ENCODE measurements around the gene CXADR. TPM values are rescaled to one million over a fixed set of nuclear protein-coding genes. Genes with fewer than 3 reads are reported as not detected.
A peak's percentile ranks its signal among the peaks of the same experiment; 100 is the strongest.

The CXADR gene
- total and polyA plus RNA-seq, 4 donors, result 6.3 to 40.2 (median 18.8) TPM

- ATAC-seq (ENCODE audit: insufficient read depth, low FRiP score) (no peak), DNase-seq (no peak)
- H3K4me1 ChIP-seq (ENCODE audit: control insufficient read depth in 5 of 5, insufficient read depth in 5 of 5, low read length in 5 of 5), result peaks cover 0 to 19% (median 5%) of the 10 kb centered on the region in 5 donors
- H3K9ac ChIP-seq (ENCODE audit: insufficient read depth in 1 of 2, low read length in 2 of 2), result no peak overlapping the region
- H3K27ac ChIP-seq (ENCODE audit: low read depth in 1 of 2, low read length in 1 of 2), result no peak overlapping the region
- 67 to 76% methylated on average over 1 of the region's 1 CpG for WGBS, 2 donors
- H3K27me3 ChIP-seq (ENCODE audit: control insufficient read depth in 3 of 3, insufficient read depth in 3 of 3, low read length in 2 of 3), result no peaks in the 10 kb centered on the region
- no peaks in the 10 kb centered on the region for H3K36me3 ChIP-seq (ENCODE audit: control insufficient read depth in 4 of 4, insufficient read depth in 4 of 4, low read length in 4 of 4)
- TF ChIP-seq CTCF (IDR thresholded peaks at IDR 0.05; ENCODE audit: control extremely low read depth, extremely low read depth), result no peak
- no peaks in the 10 kb centered on the region for H3K9me3 ChIP-seq (ENCODE audit: control insufficient read depth in 4 of 4, insufficient read depth in 3 of 4, low read length in 3 of 4)
- no peak overlapping the region for H3K4me3 ChIP-seq
These were observed 32.2 kb downstream of the CXADR start for GRCh38 chr21:17545007-17545406.

GRCh38 chr21:17548262-17548661 lies 35.4 kb downstream of the CXADR start:
- WGBS, 2 donors, result 67 to 77% methylated on average over 7 of the region's 7 CpGs

GRCh38 chr21:17550671-17551308 lies 37.9 kb downstream of the CXADR start:
- no peak for TF ChIP-seq CTCF (IDR thresholded peaks at IDR 0.05; ENCODE audit: control extremely low read depth, extremely low read depth)
- DNase-seq, result peak in 2 of 3 donors; percentile 21 to 66
- H3K27me3 ChIP-seq (ENCODE audit: control insufficient read depth in 3 of 3, insufficient read depth in 3 of 3, low read length in 2 of 3), result no peaks in the 10 kb centered on the region
- H3K4me1 ChIP-seq (ENCODE audit: control insufficient read depth in 5 of 5, insufficient read depth in 5 of 5, low read length in 5 of 5), result peaks cover 0 to 5% (median 3%) of the 10 kb centered on the region in 5 donors
- H3K9ac ChIP-seq (ENCODE audit: insufficient read depth in 1 of 2, low read length in 2 of 2), result no peak overlapping the region
- no peaks in the 10 kb centered on the region for H3K36me3 ChIP-seq (ENCODE audit: control insufficient read depth in 4 of 4, insufficient read depth in 4 of 4, low read length in 4 of 4)
- no peak overlapping the region for H3K27ac ChIP-seq (ENCODE audit: low read depth in 1 of 2, low read length in 1 of 2)
- no peaks in the 10 kb centered on the region for H3K9me3 ChIP-seq (ENCODE audit: control insufficient read depth in 4 of 4, insufficient read depth in 3 of 4, low read length in 3 of 4)
- ATAC-seq (ENCODE audit: insufficient read depth, low FRiP score), result no peak
- H3K4me3 ChIP-seq, result no peak overlapping the region
- WGBS, 2 donors, result 63 to 86% methylated on average over 5 of the region's 5 CpGs

More at GRCh38 chr21:17548262-17548661, 35.4 kb downstream of the CXADR start:
- ATAC-seq (ENCODE audit: insufficient read depth, low FRiP score) (no peak), DNase-seq (no peak)
- H3K36me3 ChIP-seq (ENCODE audit: control insufficient read depth in 4 of 4, insufficient read depth in 4 of 4, low read length in 4 of 4), result no peaks in the 10 kb centered on the region
- H3K4me3 ChIP-seq, result no peak overlapping the region
- H3K4me1 ChIP-seq (ENCODE audit: control insufficient read depth in 5 of 5, insufficient read depth in 5 of 5, low read length in 5 of 5), result peaks cover 0 to 5% (median 3%) of the 10 kb centered on the region in 5 donors
- H3K9ac ChIP-seq (ENCODE audit: insufficient read depth in 1 of 2, low read length in 2 of 2), result no peak overlapping the region
- TF ChIP-seq CTCF (IDR thresholded peaks at IDR 0.05; ENCODE audit: control extremely low read depth, extremely low read depth), result no peak
- H3K27ac ChIP-seq (ENCODE audit: low read depth in 1 of 2, low read length in 1 of 2), result no peak overlapping the region
- H3K9me3 ChIP-seq (ENCODE audit: control insufficient read depth in 4 of 4, insufficient read depth in 3 of 4, low read length in 3 of 4), result no peaks in the 10 kb centered on the region
- H3K27me3 ChIP-seq (ENCODE audit: control insufficient read depth in 3 of 3, insufficient read depth in 3 of 3, low read length in 2 of 3), result no peaks in the 10 kb centered on the region

GRCh38 chr21:17552410-17552809 lies 39.6 kb downstream of the CXADR start:
- no peak for DNase-seq
- H3K27ac ChIP-seq (ENCODE audit: low read depth in 1 of 2, low read length in 1 of 2), result no peak overlapping the region
- H3K36me3 ChIP-seq (ENCODE audit: control insufficient read depth in 4 of 4, insufficient read depth in 4 of 4, low read length in 4 of 4), result no peaks in the 10 kb centered on the region
- no peaks in the 10 kb centered on the region for H3K27me3 ChIP-seq (ENCODE audit: control insufficient read depth in 3 of 3, insufficient read depth in 3 of 3, low read length in 2 of 3)
- ATAC-seq (ENCODE audit: insufficient read depth, low FRiP score), result no peak
- peaks cover 0 to 8% (median under 1%) of the 10 kb centered on the region in 5 donors for H3K4me1 ChIP-seq (ENCODE audit: control insufficient read depth in 5 of 5, insufficient read depth in 5 of 5, low read length in 5 of 5)
- no peak overlapping the region for H3K9ac ChIP-seq (ENCODE audit: insufficient read depth in 1 of 2, low read length in 2 of 2)
- H3K4me3 ChIP-seq, result no peak overlapping the region
- H3K9me3 ChIP-seq (ENCODE audit: control insufficient read depth in 4 of 4, insufficient read depth in 3 of 4, low read length in 3 of 4), result no peaks in the 10 kb centered on the region
- TF ChIP-seq CTCF (IDR thresholded peaks at IDR 0.05; ENCODE audit: control extremely low read depth, extremely low read depth), result no peak
